HG03066 (cell line): Measurements from ENCODE around the gene MED14.
"Not testable (repeated sequence)": the region's sequence is repeated elsewhere in the genome, so short reads cannot be mapped to it uniquely, and the experiment has no call there.

Source experiments
- ATAC-seq: cut with Tn5 transposase; IDR thresholded peaks from one replicate; pipeline ENCODE4 v1.9.1; 2021; ENCODE audit warnings: low read depth; ENCODE audit not compliant: unreplicated experiment

MED14 gene

GRCh38 chrX:40735325-40736169 lies at the start of gene MED14:
MED14 (minus strand) TSS chrX:40735542; CDS start chrX:40735412, 130 bp downstream.
- ATAC-seq = peak; percentile 85

GRCh38 chrX:40784516-40785151 lies 49.3 kb upstream of the MED14 start:
- no peak for ATAC-seq

GRCh38 chrX:40782644-40783259 lies 47.4 kb upstream of the MED14 start:
- not testable (repeated sequence) for ATAC-seq

- no peak for ATAC-seq
Observed at GRCh38 chrX:40780951-40781350, 45.6 kb upstream of the MED14 start.

GRCh38 chrX:40780082-40780481 lies 44.7 kb upstream of the MED14 start:
- ATAC-seq = no peak

- no peak for ATAC-seq
Observed at GRCh38 chrX:40778861-40779575, 43.7 kb upstream of the MED14 start.

GRCh38 chrX:40773809-40774208 lies 38.5 kb upstream of the MED14 start:
- ATAC-seq = no peak

GRCh38 chrX:40773188-40773587 lies 37.8 kb upstream of the MED14 start:
- ATAC-seq = no peak

- no peak for ATAC-seq
Observed at GRCh38 chrX:40772290-40772689, 36.9 kb upstream of the MED14 start.

- no peak for ATAC-seq
Observed at GRCh38 chrX:40761762-40762161, 26.4 kb upstream of the MED14 start.

GRCh38 chrX:40759374-40759773 lies 24.0 kb upstream of the MED14 start:
- no peak for ATAC-seq

- no peak for ATAC-seq
Observed at GRCh38 chrX:40757058-40757457, 21.7 kb upstream of the MED14 start.

GRCh38 chrX:40755291-40756249 lies 20.2 kb upstream of the MED14 start:
- no peak for ATAC-seq

GRCh38 chrX:40749681-40750494 lies 14.5 kb upstream of the MED14 start:
- ATAC-seq = no peak

- no peak for ATAC-seq
Observed at GRCh38 chrX:40748977-40749376, 13.6 kb upstream of the MED14 start.

GRCh38 chrX:40746521-40746920 lies 11.2 kb upstream of the MED14 start:
- no peak for ATAC-seq

- ATAC-seq = no peak
Observed at GRCh38 chrX:40736170-40736505, 796 bp upstream of the MED14 start.

- peak; percentile 1 for ATAC-seq
Observed at GRCh38 chrX:40734971-40735324, 394 bp downstream of the MED14 start.

- ATAC-seq = no peak
Observed at GRCh38 chrX:40733706-40734105, 1.6 kb downstream of the MED14 start.
